K562 (cell line): Measurements from ENCODE around the gene SH3PXD2B.

Source experiments
- ARID4B ChIP-seq: sonication (generic); formaldehyde crosslinking; IDR thresholded peaks from 2 replicates; pipeline ENCODE4 v1.8.0; 2022; ENCODE audit warnings: mild to moderate bottlenecking, missing genetic modification reagents
- CTCF ChIP-seq, 3 experiments: IDR thresholded peaks in 2 of 3; conservative IDR thresholded peaks in 1 of 3; 2 replicates each; pipeline ENCODE4 v1.5.1; 2011 to 2012; ENCODE audit warnings: low read length in 3 of 3, mild to moderate bottlenecking in 3 of 3, control low read depth in 2 of 3, improper control_type of control experiment in 1 of 3, inconsistent platforms in 1 of 3, low read depth in 1 of 3, mixed read lengths in 1 of 3, moderate library complexity in 1 of 3; ENCODE audit not compliant: insufficient read depth in 2 of 3
- HES1 ChIP-seq: fragments of 450-650 bp; IDR thresholded peaks from 2 replicates; pipeline ENCODE4 v1.6.1; 2016; ENCODE audit warnings: low read depth, mild to moderate bottlenecking, moderate library complexity
- NFIC ChIP-seq: fragments of 450-650 bp; IDR thresholded peaks from 2 replicates; pipeline ENCODE4 v1.6.1; 2017; ENCODE audit warnings: mild to moderate bottlenecking, inconsistent platforms
- SMC3 ChIP-seq: conservative IDR thresholded peaks from 2 replicates; pipeline ENCODE4 v1.6.1; 2011; ENCODE audit warnings: low read depth, low read length, improper control_type of control experiment; ENCODE audit not compliant: insufficient read depth
- ZNF449 ChIP-seq: fragments of 250-450 bp; sonication (Bioruptor Pico); IDR thresholded peaks from 2 replicates; pipeline ENCODE4 v1.8.0; 2022; ENCODE audit warnings: moderate library complexity, mild to moderate bottlenecking, inconsistent platforms

- TF ChIP-seq ARID4B (CRISPR knock-in tag), result no peak
- no peak for TF ChIP-seq SMC3
- no peak for TF ChIP-seq ZNF449 (CRISPR knock-in tag)
- no peak for TF ChIP-seq NFIC
- no peak for TF ChIP-seq CTCF (IDR thresholded peaks at IDR 0.05 in 2 of 3, conservative IDR thresholded peaks at IDR 0.05 in 1 of 3; ENCODE audit: insufficient read depth in 2 of 3, low read depth in 1 of 3, low read length in 3 of 3)
- no peak for TF ChIP-seq HES1
Measured at GRCh38 chr5:172283862-172284610, 170.3 kb downstream of the SH3PXD2B start.
